A673 (cell line): ENCODE measurements around the gene CCDC85C.
"Not testable (repeated sequence)": the region's sequence is repeated elsewhere in the genome, so short reads cannot be mapped to it uniquely, and the experiment has no call there.

Experiments used
- EZH2 ChIP-seq: fragments of 200-600 bp; sonication (generic); IDR thresholded peaks from 2 replicates; pipeline ENCODE4 v1.6.1; 2017; ENCODE audit warnings: borderline replicate concordance, low read depth, mild to moderate bottlenecking, mixed read lengths, antibody characterized with exemption, low read length; ENCODE audit not compliant: poor library complexity, severe bottlenecking
- TF ChIP-seq, protein P1 (sequence below): fragments of 300-800, 200-600 bp; sonication (generic); conservative IDR thresholded peaks from 2 replicates; pipeline ENCODE4 v1.5.1; 2017; ENCODE audit warnings: low read depth, mild to moderate bottlenecking, antibody characterized with exemption, low read length, moderate library complexity, mixed read lengths

DNA sequence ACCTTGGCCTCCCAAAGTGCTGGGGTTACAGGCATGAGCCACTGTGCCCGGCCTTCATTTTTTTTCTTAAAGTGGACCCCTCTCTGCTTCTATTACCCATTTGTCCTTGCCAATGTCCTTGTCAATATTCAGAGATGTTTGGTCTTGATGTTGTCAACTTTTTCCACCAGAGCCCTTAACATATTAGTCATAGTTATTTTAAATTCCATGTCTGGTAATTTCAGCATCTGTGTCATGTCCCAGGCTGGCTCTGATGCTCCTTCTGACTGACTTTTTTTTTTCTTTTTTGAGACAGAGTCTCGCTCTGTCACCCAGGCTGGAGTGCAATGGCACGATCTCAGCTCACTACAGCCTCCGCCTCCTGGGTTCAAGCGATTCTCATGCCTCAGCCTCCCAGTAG is 38.8 kb upstream of the CCDC85C start:
- TF ChIP-seq, protein P1, sequence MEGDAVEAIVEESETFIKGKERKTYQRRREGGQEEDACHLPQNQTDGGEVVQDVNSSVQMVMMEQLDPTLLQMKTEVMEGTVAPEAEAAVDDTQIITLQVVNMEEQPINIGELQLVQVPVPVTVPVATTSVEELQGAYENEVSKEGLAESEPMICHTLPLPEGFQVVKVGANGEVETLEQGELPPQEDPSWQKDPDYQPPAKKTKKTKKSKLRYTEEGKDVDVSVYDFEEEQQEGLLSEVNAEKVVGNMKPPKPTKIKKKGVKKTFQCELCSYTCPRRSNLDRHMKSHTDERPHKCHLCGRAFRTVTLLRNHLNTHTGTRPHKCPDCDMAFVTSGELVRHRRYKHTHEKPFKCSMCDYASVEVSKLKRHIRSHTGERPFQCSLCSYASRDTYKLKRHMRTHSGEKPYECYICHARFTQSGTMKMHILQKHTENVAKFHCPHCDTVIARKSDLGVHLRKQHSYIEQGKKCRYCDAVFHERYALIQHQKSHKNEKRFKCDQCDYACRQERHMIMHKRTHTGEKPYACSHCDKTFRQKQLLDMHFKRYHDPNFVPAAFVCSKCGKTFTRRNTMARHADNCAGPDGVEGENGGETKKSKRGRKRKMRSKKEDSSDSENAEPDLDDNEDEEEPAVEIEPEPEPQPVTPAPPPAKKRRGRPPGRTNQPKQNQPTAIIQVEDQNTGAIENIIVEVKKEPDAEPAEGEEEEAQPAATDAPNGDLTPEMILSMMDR = not testable (repeated sequence)
- TF ChIP-seq EZH2 = not testable (repeated sequence)
